ENCODE data around the gene FRS2.

- TF ChIP-seq CTCF (IDR thresholded peaks at IDR 0.05) (no peak), POLR2A (IDR thresholded peaks at IDR 0.05) (no peak)
Measured at GRCh38 chr12:69468237-69469026, 1.8 kb upstream of the FRS2 start.
